Liver (tissue), 3 donors: ENCODE results near the gene NAA38.

ENCODE experiments used
- EGR1 ChIP-seq, 2 donors: IDR thresholded peaks; 2 replicates each; pipeline ENCODE4 v1.6.1; 2016 to 2018; ENCODE audit warnings: antibody characterized with exemption in 2 of 2, low read depth in 2 of 2
- GABPA ChIP-seq, 2 donors: IDR thresholded peaks in 1 of 2; conservative IDR thresholded peaks in 1 of 2; 2 replicates each; pipeline ENCODE4 v1.6.1; 2016; ENCODE audit warnings: antibody characterized with exemption in 2 of 2, mild to moderate bottlenecking in 1 of 2, moderate library complexity in 1 of 2
- JUND ChIP-seq, 2 donors: IDR thresholded peaks; 2 replicates each; pipeline ENCODE4 v1.6.1; 2016; ENCODE audit warnings: antibody characterized with exemption in 2 of 2
- RAD21 ChIP-seq, 2 donors: IDR thresholded peaks; 2 replicates each; pipeline ENCODE4 v1.6.1; 2016; ENCODE audit warnings: antibody characterized with exemption in 2 of 2, mild to moderate bottlenecking in 2 of 2
- RXRA ChIP-seq, 2 donors: IDR thresholded peaks; 2 replicates each; pipeline ENCODE4 v1.6.1; 2017 to 2018; ENCODE audit warnings: antibody characterized with exemption in 2 of 2, mild to moderate bottlenecking in 1 of 2
- SP1 ChIP-seq: IDR thresholded peaks from 2 replicates; pipeline ENCODE4 v1.6.1; 2018; ENCODE audit warnings: antibody characterized with exemption, mild to moderate bottlenecking
- TAF1 ChIP-seq: conservative IDR thresholded peaks from 2 replicates; pipeline ENCODE4 v1.6.1; 2016; ENCODE audit warnings: antibody characterized with exemption, mild to moderate bottlenecking
- YY1 ChIP-seq: IDR thresholded peaks from 2 replicates; pipeline ENCODE4 v1.6.1; 2016; ENCODE audit warnings: antibody characterized with exemption, mild to moderate bottlenecking
- TF ChIP-seq, protein P1 (sequence below): fragments of 150-350 bp; IDR thresholded peaks from 2 replicates; pipeline ENCODE4 v1.5.1; 2017; ENCODE audit warnings: improper control_type of control experiment, low read depth, low read length; ENCODE audit not compliant: missing input control
- TF ChIP-seq, protein P2 (sequence below): IDR thresholded peaks from 2 replicates; pipeline ENCODE4 v1.6.1; 2016; ENCODE audit warnings: antibody characterized with exemption
- TF ChIP-seq, protein P3 (sequence below): IDR thresholded peaks from 2 replicates; pipeline ENCODE4 v1.6.1; 2016; ENCODE audit warnings: antibody characterized with exemption, mild to moderate bottlenecking
- TF ChIP-seq, protein P4 (sequence below): IDR thresholded peaks from 2 replicates; pipeline ENCODE4 v1.6.1; 2016; ENCODE audit warnings: antibody characterized with exemption
- donor health status: healthy.
- donor health status: healthy.

DNA sequence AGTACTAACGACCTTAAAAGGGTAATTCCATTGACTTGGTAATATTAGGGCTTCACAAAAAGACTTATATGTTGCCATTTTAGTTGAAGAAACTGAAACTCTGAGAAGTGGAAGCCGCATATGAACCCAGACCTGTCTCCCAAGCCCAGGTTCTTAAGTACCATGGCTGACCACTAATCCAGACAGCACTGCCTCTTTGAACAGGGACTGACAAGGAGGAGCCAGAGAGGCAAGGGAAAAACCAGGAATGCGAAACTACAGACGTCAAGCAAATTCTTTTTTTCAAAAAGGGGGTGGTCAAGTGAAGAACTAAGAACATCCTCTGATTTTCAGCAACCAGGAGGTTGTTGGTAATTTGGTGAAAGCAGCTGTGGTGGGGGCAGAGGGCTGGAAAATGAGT, 15.7 kb upstream of the NAA38 start:
- TF ChIP-seq RAD21 (IDR thresholded peaks at IDR 0.05) (no peak), RXRA (IDR thresholded peaks at IDR 0.05) (no peak), TAF1 (no peak), SP1 (no peak), JUND (IDR thresholded peaks at IDR 0.05) (no peak), YY1 (no peak), EGR1 (IDR thresholded peaks at IDR 0.05; ENCODE audit: low read depth in 2 of 2) (no peak), GABPA (IDR thresholded peaks at IDR 0.05 in 1 of 2, conservative IDR thresholded peaks at IDR 0.05 in 1 of 2) (no peak)
- TF ChIP-seq, protein P1, sequence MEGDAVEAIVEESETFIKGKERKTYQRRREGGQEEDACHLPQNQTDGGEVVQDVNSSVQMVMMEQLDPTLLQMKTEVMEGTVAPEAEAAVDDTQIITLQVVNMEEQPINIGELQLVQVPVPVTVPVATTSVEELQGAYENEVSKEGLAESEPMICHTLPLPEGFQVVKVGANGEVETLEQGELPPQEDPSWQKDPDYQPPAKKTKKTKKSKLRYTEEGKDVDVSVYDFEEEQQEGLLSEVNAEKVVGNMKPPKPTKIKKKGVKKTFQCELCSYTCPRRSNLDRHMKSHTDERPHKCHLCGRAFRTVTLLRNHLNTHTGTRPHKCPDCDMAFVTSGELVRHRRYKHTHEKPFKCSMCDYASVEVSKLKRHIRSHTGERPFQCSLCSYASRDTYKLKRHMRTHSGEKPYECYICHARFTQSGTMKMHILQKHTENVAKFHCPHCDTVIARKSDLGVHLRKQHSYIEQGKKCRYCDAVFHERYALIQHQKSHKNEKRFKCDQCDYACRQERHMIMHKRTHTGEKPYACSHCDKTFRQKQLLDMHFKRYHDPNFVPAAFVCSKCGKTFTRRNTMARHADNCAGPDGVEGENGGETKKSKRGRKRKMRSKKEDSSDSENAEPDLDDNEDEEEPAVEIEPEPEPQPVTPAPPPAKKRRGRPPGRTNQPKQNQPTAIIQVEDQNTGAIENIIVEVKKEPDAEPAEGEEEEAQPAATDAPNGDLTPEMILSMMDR, result no peak
- TF ChIP-seq, protein P2, sequence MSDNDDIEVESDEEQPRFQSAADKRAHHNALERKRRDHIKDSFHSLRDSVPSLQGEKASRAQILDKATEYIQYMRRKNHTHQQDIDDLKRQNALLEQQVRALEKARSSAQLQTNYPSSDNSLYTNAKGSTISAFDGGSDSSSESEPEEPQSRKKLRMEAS, result no peak
- TF ChIP-seq, protein P3, sequence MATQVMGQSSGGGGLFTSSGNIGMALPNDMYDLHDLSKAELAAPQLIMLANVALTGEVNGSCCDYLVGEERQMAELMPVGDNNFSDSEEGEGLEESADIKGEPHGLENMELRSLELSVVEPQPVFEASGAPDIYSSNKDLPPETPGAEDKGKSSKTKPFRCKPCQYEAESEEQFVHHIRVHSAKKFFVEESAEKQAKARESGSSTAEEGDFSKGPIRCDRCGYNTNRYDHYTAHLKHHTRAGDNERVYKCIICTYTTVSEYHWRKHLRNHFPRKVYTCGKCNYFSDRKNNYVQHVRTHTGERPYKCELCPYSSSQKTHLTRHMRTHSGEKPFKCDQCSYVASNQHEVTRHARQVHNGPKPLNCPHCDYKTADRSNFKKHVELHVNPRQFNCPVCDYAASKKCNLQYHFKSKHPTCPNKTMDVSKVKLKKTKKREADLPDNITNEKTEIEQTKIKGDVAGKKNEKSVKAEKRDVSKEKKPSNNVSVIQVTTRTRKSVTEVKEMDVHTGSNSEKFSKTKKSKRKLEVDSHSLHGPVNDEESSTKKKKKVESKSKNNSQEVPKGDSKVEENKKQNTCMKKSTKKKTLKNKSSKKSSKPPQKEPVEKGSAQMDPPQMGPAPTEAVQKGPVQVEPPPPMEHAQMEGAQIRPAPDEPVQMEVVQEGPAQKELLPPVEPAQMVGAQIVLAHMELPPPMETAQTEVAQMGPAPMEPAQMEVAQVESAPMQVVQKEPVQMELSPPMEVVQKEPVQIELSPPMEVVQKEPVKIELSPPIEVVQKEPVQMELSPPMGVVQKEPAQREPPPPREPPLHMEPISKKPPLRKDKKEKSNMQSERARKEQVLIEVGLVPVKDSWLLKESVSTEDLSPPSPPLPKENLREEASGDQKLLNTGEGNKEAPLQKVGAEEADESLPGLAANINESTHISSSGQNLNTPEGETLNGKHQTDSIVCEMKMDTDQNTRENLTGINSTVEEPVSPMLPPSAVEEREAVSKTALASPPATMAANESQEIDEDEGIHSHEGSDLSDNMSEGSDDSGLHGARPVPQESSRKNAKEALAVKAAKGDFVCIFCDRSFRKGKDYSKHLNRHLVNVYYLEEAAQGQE, result no peak
- TF ChIP-seq, protein P4, sequence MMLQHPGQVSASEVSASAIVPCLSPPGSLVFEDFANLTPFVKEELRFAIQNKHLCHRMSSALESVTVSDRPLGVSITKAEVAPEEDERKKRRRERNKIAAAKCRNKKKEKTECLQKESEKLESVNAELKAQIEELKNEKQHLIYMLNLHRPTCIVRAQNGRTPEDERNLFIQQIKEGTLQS, result no peak
